Neural progenitor cell (in vitro differentiated cells): ENCODE measurements around the gene LRP1. TPM values are rescaled to one million over a fixed set of nuclear protein-coding genes. Genes with fewer than 3 reads are reported as not detected.

ENCODE experiments used
- DNase-seq: peaks from one replicate; pipeline ENCODE4 v3.0.0-alpha.2; 2016; ENCODE audit warnings: low spot score
- H2AFZ ChIP-seq: fragments of 200-600 bp; sonication (generic); replicated peaks from 2 replicates; pipeline ENCODE4 v1.6.1; 2016; ENCODE audit warnings: antibody characterized with exemption
- H3F3A ChIP-seq: fragments of 200-600 bp; sonication (generic); 2 replicates; pipeline ENCODE4 v1.6.1; 2016; ENCODE audit warnings: antibody characterized with exemption, low read depth
- H3K27ac ChIP-seq: fragments of 200-600 bp; sonication (generic); 2 replicates; pipeline ENCODE4 v1.5.1; 2016; ENCODE audit warnings: mild to moderate bottlenecking
- H3K27me3 ChIP-seq: fragments of 200-600 bp; sonication (generic); 2 replicates; pipeline ENCODE4 v1.6.1; 2016; ENCODE audit warnings: mild to moderate bottlenecking, moderate library complexity
- H3K36me3 ChIP-seq: fragments of 200-600 bp; sonication (generic); 2 replicates; pipeline ENCODE4 v1.5.1; 2016
- H3K4me1 ChIP-seq: fragments of 200-600 bp; sonication (generic); 2 replicates; pipeline ENCODE4 v1.6.1; 2016; ENCODE audit warnings: mixed run types
- H3K4me2 ChIP-seq: fragments of 200-600 bp; sonication (generic); 2 replicates; pipeline ENCODE4 v1.6.1; 2016
- H3K4me3 ChIP-seq: fragments of 200-600 bp; sonication (generic); 2 replicates; pipeline ENCODE4 v1.5.1; 2016
- H3K79me2 ChIP-seq: fragments of 200-600 bp; sonication (generic); 2 replicates; pipeline ENCODE4 v1.6.1; 2016; ENCODE audit warnings: low read depth
- H3K9ac ChIP-seq: fragments of 200-600 bp; sonication (generic); 2 replicates; pipeline ENCODE4 v1.6.1; 2016
- H3K9me3 ChIP-seq: fragments of 200-600 bp; sonication (generic); 2 replicates; pipeline ENCODE4 v1.5.1; 2016; ENCODE audit warnings: low read depth
- H4K20me1 ChIP-seq: fragments of 200-600 bp; sonication (generic); 2 replicates; pipeline ENCODE4 v1.6.1; 2016; ENCODE audit warnings: low read depth
- H3K27ac Mint-ChIP-seq: 3 replicates; pipeline ENCODE4 v1.8.0; 2021; ENCODE audit warnings: mixed read lengths
- H3K27me3 Mint-ChIP-seq: 2 replicates; pipeline ENCODE4 v1.8.0; 2022; ENCODE audit warnings: low read depth, mild to moderate bottlenecking, inconsistent platforms, moderate library complexity, mixed read lengths; ENCODE audit not compliant: insufficient read depth
- H3K36me3 Mint-ChIP-seq: 3 replicates; pipeline ENCODE4 v1.8.0; 2021; ENCODE audit warnings: mixed read lengths
- H3K4me1 Mint-ChIP-seq: 3 replicates; pipeline ENCODE4 v1.8.0; 2021; ENCODE audit warnings: mixed read lengths
- H3K4me3 Mint-ChIP-seq: 3 replicates; pipeline ENCODE4 v1.8.0; 2021; ENCODE audit warnings: mild to moderate bottlenecking, moderate library complexity, mixed read lengths
- H3K9me3 Mint-ChIP-seq: 3 replicates; pipeline ENCODE4 v1.8.0; 2020; ENCODE audit warnings: mixed read lengths
- EZH2 ChIP-seq: fragments of 200-600 bp; sonication (generic); IDR thresholded peaks from 2 replicates; pipeline ENCODE4 v1.6.1; 2017; ENCODE audit warnings: antibody characterized with exemption, mild to moderate bottlenecking, moderate library complexity
- EZH2phosphoT487 ChIP-seq: fragments of 200-600 bp; sonication (generic); IDR thresholded peaks from 2 replicates; pipeline ENCODE4 v1.6.1; 2017; ENCODE audit warnings: antibody characterized with exemption
- total RNA-seq: library from RNA; depleted of rRNA; stranded (reverse); fragments of >200 nt; gene quantifications from 2 replicates; pipeline ENCODE4 v1.2.3, GENCODE V29; 2015; ENCODE audit warnings: low replicate concordance
- TF ChIP-seq, protein P1 (sequence below): fragments of 200-600 bp; sonication (generic); IDR thresholded peaks from 2 replicates; pipeline ENCODE4 v1.5.1; 2017; ENCODE audit warnings: antibody characterized with exemption, mild to moderate bottlenecking

Gene LRP1
- total RNA-seq, 1 donor from 2014 or later = 13.9 TPM

DNA sequence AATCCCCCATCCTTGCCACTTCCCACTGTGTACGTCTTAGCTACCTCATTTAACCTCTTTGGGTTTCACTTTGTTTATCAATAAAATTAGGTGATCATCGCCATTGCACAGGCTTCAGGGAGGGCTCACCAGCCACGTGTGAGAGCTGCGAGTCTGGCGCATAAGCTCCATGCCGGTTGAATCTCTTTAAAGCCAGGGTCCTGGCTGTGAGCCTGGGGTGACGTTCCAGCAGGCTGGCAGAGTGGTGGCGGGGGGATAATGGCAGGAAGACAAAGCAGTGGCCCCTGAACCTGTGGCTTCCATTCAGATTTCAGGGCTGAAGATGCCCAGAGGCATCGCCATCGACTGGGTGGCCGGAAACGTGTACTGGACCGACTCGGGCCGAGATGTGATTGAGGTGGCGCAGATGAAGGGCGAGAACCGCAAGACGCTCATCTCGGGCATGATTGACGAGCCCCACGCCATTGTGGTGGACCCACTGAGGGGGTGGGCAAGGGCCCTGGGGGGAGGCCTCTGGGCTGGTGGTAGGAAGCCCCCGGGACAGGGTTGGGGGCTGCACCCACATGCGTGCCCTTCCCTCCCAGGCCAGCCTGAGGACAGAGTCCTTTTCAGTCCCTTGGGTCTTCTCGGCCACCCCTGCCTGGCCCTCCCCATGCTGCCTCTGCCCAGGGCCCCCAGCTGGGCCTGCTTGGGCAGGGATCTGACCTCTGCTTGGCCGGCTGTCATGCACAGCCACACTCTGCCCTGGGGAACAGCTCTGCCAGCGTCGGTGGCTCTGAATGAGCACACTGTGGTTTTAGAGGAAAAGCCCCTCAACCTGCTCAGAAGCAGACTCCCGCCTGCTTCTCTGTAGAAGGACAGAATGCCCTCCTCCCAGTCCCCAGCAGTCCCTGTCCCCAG lies 79.7 kb downstream of the LRP1 start:
- H3K9me3 ChIP-seq = no peaks in the 10 kb centered on the region
- no peaks in the 10 kb centered on the region for H3K36me3 ChIP-seq

DNA sequence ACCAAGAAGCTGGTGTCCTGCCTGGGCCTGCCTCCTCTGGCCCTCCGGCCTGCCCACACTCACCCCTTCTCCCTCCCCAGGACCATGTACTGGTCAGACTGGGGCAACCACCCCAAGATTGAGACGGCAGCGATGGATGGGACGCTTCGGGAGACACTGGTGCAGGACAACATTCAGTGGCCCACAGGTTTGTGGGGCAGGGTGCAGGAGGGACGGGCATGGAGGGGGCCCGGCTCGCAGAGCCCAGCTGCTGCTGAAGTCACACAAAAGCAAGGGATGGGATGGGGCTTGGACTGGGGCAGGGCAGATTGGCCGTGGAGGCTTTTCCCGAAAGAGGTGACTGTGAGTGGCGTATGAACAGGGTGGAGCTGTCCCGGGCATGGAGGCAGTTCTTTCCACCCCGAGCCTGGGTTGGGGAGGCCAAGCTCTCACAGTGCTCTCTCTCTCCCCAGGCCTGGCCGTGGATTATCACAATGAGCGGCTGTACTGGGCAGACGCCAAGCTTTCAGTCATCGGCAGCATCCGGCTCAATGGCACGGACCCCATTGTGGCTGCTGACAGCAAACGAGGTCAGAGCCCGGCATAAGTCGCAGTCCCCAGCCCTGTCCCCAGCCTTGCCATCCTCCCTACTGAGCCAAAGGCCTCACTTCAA lies 80.5 kb downstream of the LRP1 start:
- Histone ChIP-seq H3K79me2 (no peaks in the 10 kb centered on the region), H3K4me3 (no peak overlapping the region), H3K36me3 (no peaks in the 10 kb centered on the region), H2AFZ (no peak overlapping the region), H3K9me3 (no peaks in the 10 kb centered on the region), H4K20me1 (peaks cover 9% of the 10 kb centered on the region), H3F3A (peaks cover 6% of the 10 kb centered on the region), H3K4me2 (no peak overlapping the region), H3K27me3 (peaks cover 4% of the 10 kb centered on the region), H3K4me1 (peaks cover 4% of the 10 kb centered on the region), H3K9ac (no peak overlapping the region), H3K27ac (no peak overlapping the region)
- no peak for DNase-seq
- H3K4me1 Mint-ChIP-seq = peaks cover 6% of the 10 kb centered on the region
- H3K9me3 Mint-ChIP-seq = no peaks in the 10 kb centered on the region
- no peak overlapping the region for H3K4me3 Mint-ChIP-seq
- H3K27ac Mint-ChIP-seq = no peak overlapping the region
- no peak for TF ChIP-seq EZH2
- TF ChIP-seq, protein P1, sequence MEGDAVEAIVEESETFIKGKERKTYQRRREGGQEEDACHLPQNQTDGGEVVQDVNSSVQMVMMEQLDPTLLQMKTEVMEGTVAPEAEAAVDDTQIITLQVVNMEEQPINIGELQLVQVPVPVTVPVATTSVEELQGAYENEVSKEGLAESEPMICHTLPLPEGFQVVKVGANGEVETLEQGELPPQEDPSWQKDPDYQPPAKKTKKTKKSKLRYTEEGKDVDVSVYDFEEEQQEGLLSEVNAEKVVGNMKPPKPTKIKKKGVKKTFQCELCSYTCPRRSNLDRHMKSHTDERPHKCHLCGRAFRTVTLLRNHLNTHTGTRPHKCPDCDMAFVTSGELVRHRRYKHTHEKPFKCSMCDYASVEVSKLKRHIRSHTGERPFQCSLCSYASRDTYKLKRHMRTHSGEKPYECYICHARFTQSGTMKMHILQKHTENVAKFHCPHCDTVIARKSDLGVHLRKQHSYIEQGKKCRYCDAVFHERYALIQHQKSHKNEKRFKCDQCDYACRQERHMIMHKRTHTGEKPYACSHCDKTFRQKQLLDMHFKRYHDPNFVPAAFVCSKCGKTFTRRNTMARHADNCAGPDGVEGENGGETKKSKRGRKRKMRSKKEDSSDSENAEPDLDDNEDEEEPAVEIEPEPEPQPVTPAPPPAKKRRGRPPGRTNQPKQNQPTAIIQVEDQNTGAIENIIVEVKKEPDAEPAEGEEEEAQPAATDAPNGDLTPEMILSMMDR = no peak
- no peak for TF ChIP-seq EZH2phosphoT487
- peaks cover 6% of the 10 kb centered on the region for H3K27me3 Mint-ChIP-seq
- H3K36me3 Mint-ChIP-seq = peaks cover 17% of the 10 kb centered on the region

More for the DNA sequence above, 79.7 kb downstream of the LRP1 start:
- Histone ChIP-seq H3K79me2 (no peaks in the 10 kb centered on the region), H4K20me1 (peaks cover 4% of the 10 kb centered on the region), H3F3A (peaks cover 5% of the 10 kb centered on the region), H3K4me3 (no peak overlapping the region), H2AFZ (no peak overlapping the region), H3K4me2 (no peak overlapping the region), H3K9ac (no peak overlapping the region), H3K27ac (no peak overlapping the region), H3K27me3 (no peaks in the 10 kb centered on the region), H3K4me1 (no peaks in the 10 kb centered on the region)
- no peaks in the 10 kb centered on the region for H3K4me1 Mint-ChIP-seq
- H3K4me3 Mint-ChIP-seq = no peak overlapping the region
- H3K27ac Mint-ChIP-seq = no peak overlapping the region
- DNase-seq = no peak
- no peaks in the 10 kb centered on the region for H3K9me3 Mint-ChIP-seq
- H3K27me3 Mint-ChIP-seq = peaks cover 2% of the 10 kb centered on the region
- TF ChIP-seq, protein P1 = no peak
- TF ChIP-seq EZH2phosphoT487 = no peak
- no peak for TF ChIP-seq EZH2
- peaks cover 19% of the 10 kb centered on the region for H3K36me3 Mint-ChIP-seq

DNA sequence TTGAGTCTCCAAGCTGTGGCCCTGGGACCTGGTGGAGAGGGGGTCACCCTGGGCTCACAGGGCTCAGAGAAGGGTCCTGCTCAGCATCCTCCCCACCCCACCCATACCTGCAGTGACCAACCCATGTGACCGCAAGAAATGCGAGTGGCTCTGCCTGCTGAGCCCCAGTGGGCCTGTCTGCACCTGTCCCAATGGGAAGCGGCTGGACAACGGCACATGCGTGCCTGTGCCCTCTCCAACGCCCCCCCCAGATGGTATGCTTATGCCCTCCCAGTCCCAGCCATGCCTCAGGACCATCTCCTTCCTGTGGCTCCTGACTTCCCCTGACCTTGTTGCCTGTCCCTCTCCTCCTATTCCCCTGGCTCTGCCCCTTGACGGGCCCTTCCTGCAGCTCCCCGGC lies 81.6 kb downstream of the LRP1 start:
- Histone ChIP-seq H3K36me3 (no peaks in the 10 kb centered on the region), H3K27me3 (peaks cover 15% of the 10 kb centered on the region), H4K20me1 (peaks cover 19% of the 10 kb centered on the region), H2AFZ (no peak overlapping the region), H3K9ac (no peak overlapping the region), H3K4me3 (no peak overlapping the region), H3K79me2 (no peaks in the 10 kb centered on the region), H3K9me3 (no peaks in the 10 kb centered on the region), H3K4me1 (peaks cover 8% of the 10 kb centered on the region), H3K4me2 (no peak overlapping the region), H3K27ac (no peak overlapping the region), H3F3A (peaks cover 13% of the 10 kb centered on the region)
- Mint-ChIP-seq H3K36me3 (peaks cover 17% of the 10 kb centered on the region), H3K9me3 (no peaks in the 10 kb centered on the region), H3K4me1 (peaks cover 17% of the 10 kb centered on the region), H3K27ac (no peak overlapping the region), H3K27me3 (peaks cover 14% of the 10 kb centered on the region), H3K4me3 (no peak overlapping the region)
- DNase-seq = no peak
- TF ChIP-seq EZH2phosphoT487 (no peak), EZH2 (no peak)
- TF ChIP-seq, protein P1 = no peak
